Measurements from ENCODE around the gene FNDC3B.
"Not testable (repeated sequence)": the region's sequence is repeated elsewhere in the genome, so short reads cannot be mapped to it uniquely, and the experiment has no call there.

The FNDC3B gene

DNA sequence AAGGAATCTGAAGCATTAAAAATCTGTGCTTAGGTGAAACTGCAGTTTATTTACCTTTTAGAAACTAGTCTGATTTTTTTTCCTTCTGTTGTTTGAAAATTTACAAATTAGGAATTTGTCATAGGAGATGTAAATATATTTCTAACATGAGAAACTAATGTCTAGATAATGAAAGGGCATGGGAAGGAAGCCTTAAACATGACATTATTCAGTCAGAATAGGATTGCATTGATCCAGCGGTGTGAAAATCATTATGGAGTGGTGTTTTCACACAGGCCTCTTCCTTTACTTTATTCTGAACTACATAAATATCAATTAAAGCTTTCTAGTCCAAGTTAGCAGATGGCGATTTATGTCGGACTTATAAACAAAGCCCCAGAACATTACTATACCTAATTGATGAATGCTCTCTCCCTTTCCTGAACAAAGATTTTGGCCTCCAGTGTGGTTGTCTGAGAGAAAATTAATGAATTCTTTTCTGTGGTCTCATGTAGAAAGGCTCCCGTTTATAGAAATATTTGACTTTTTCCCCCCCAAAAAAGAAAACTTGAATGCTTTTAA lies 37.9 kb downstream of the FNDC3B start:
- no peak for DNase-seq

DNA sequence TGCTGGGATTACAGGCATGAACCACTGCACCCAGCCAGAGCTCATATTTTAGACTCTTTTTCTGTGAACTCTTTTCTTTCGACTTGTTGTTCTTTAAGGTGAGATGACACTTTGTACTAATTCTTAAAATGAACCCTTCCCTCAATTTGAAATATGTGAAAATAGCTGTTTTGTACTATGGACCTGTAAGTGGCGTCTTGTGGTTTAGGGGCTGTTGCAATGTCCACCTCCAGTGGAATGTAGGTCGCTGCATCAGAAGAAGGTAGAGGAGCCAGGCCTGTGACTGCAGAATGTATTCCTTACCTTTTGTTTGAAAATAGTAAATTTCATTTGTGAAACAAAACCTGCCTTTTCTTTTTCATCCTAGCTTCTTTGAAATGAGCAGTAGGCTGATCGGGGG lies 38.9 kb downstream of the FNDC3B start:
- no peak for DNase-seq

DNA sequence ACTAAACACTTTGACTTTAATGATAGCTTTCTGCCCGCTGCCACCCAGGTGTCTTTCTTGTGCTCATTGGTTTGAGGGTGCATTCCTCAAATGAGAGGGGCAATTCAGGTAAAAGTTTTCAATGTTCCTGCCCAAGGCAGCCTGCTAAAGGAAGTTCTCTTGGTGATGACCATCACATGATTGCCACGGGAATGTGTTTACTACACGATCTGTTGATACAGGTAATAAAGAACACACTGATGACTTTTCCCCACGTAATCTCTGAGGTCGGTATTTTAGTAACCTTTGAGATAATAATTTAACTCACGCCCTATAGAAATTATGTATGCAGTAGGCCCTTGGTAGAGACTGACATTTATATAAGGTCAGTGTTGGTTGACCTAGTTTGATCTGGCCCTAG lies 39.3 kb downstream of the FNDC3B start:
- no peak for DNase-seq

DNA sequence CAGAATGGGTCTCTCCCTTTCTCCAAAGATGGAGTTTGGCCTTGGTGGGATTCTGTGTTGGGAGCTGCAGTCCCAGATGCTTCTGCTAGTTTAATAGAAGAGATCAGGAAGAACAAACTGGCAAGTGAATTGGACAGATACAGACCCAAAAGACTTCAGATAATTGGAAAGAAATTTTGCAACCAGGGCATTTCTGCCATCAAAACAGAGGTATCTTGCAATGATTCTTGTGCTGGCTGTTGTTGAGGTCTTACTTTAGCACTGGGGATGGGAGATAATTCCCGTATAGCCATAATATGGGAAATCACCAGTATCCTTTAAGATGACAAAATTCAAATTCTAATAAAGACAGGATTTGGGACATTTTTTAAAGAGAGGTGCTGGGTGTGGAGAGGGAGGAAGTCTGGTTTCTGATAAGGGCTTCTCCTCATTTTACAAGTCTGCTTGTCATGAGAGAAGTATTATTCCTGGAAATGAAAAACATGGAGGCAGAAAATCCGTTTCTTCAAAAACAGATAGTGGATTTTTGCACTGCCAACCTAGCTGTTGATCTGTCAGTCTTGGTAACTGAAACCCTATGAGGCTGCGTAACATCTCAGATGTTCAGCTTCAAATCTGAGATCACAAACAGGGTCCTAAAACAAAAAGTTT lies 40.1 kb downstream of the FNDC3B start:
- no peak for DNase-seq

DNA sequence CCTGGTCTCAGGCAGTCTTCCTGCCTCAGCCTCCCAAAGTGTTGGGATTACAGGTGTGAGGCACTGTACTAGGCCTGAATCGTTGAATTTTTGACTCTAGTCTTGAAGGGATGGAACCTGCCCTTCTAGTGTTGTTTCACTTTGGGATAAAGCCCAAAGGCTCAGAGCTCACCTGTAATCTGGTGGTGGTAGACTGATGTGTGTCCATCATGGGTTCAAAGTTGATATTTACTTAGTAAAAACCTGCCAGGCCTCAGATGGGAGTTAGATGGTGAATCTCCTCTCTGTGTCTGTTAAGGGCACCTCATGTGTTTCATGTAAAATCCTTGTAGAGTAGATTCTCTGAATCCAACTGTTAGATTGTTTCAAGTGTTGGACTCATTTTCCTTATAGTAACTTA lies 41.1 kb downstream of the FNDC3B start:
- no peak for DNase-seq

DNA sequence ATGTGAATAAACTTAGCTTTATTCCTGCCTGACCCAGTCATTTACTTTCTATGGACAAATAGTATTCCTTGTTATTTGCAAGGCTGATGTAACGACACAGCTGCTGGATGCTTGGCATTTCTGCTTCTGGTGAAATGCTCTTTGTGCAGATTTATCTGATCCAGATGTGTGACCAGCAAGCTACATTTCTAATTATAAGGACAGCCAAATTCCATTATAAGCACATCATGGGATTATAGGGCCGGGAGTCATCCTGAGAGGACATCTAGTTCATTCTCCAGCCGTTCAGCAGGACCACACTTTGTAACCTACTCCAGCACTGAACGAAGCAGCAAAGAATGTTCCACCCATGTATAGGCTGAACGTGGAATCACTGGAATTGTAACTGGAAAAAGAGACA lies 42.9 kb downstream of the FNDC3B start:
- no peak for DNase-seq

DNA sequence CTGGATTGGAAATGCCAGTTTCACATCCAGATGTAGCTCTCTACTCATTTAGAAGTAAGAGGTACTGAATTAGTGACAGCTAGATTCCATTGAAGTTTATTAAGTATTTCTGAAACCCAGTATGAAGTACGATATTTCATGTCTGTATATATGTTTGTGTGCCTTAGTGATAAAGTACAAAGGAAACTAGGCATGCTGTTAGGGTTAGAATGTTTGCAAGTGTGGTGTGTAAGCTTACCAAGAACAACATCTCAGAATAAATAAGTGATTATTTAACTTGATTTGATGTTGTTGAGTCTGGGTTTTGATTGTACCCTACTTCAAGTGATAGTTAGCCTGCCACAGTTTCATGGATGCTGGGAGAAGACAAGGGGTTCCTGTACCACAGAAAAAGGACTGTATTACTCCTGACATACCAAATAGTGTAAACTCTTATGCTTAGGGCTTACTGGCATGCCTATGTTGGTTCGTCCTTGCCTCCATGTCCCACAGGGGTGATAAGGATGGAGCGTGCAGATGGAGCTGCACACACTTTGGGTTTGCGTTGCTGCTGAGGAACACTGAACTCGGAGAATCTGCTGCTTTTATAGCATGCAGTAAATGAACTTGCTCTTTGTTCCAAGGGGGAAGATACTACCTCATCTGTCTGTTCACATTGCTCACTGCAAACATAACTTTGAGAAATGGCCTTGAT lies 43.6 kb downstream of the FNDC3B start:
- DNase-seq, result no peak

DNA sequence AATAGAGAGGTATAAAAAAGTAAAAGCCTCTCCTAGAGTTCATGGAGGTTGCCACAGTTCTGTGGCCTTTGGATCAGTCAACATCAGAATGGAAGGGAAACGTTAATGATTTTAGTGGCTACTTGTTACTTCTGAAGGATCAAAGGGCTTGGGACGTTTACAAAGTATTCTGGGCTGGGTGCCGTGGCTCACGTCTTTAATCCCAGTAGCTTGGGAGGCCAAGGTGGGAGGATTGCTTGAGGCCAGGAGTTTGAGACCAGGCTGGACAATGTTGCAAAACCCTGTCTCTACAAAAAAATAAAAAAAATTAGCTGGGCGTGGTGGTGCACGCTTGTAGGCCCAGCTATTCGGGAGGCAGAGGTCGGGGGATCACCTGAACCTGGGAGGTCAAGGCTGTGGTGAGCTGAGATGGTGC lies 44.6 kb downstream of the FNDC3B start:
- no peak for DNase-seq

DNA sequence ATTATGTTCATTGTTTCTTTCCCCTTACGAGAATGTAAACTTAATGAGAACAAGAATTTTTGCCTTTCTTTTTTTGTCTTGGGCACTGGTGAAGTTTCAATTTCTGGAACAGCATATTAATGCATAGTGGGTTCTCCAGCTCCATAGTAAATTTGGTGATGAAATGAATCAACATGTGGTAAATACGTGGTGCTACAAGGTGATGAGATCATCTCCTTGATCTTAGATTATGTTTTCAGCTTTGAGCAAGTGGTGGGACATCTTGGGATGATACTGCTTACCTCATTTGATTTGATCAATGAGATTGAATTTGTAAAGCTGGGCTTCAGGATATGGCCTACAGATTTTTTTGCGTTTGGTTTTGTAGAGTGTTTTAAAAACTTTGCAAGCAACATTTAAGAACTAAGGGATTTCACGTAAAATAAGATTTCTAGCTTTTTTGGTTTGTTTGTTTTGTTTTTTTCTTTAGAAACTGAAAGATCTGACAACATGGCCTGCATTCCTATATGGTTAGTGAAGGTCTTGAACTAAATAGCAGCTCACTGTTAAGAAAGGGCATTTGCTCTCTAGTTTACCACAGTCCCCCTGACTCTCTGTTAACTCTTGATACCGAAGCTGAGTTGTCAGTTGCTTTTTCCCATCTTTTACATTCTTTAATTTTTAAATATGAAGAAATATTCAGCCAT lies 45.6 kb downstream of the FNDC3B start:
- DNase-seq, result no peak

DNA sequence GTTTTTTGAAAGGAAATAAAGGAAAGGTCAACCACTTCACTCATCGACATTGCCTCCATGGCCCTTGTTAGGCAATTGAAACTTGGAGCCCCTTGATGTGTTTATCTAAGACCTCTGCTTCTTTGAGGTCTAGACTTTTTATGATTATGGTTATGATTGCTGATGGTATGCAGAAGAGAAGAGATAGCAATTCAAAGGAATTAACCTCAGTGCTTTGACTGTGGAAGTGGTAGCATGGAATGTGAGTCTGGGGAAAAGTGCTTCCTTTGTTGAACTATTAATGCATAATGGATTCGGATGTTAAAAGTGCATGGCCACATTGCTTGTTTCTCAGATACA lies 46.1 kb downstream of the FNDC3B start:
- DNase-seq, result no peak

DNA sequence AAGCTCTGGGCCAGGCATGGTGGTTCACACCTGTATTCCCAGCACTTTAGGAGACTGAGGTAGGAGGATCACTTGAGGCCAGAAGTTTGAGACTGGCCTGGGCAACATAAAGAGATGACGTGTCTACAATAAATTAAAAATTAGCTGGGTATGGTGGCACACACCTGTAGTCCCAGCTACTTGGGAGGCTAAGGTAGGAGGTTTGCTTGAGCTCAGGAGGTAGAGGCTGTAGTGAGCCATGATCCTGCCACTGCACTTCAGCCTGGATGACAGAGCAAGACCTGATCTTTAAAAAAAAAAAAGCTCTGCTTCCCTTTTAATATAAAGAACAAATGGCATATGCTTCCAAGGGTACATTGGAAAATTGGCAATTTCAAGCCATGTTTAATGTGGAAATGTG lies 46.7 kb downstream of the FNDC3B start:
- DNase-seq, result no peak

DNA sequence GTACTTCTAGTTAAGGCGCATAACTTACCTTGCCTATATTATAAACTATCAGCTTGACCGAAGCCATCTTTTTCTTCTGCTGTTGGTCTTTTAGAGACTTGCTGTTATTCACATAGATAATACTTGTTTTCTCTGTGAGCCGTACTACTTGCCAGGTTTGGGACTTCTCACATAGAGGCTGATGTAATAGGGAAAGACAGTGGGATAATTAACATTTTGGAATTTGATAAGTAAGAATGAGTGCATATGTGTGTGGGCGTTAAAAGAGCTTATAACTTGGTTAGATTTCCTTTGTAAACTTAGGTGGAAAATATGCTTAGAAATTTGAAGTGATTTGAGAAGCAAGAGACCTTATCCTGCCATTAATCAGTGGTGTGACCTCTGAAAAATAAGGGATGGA lies 47.8 kb downstream of the FNDC3B start:
- no peak for DNase-seq

DNA sequence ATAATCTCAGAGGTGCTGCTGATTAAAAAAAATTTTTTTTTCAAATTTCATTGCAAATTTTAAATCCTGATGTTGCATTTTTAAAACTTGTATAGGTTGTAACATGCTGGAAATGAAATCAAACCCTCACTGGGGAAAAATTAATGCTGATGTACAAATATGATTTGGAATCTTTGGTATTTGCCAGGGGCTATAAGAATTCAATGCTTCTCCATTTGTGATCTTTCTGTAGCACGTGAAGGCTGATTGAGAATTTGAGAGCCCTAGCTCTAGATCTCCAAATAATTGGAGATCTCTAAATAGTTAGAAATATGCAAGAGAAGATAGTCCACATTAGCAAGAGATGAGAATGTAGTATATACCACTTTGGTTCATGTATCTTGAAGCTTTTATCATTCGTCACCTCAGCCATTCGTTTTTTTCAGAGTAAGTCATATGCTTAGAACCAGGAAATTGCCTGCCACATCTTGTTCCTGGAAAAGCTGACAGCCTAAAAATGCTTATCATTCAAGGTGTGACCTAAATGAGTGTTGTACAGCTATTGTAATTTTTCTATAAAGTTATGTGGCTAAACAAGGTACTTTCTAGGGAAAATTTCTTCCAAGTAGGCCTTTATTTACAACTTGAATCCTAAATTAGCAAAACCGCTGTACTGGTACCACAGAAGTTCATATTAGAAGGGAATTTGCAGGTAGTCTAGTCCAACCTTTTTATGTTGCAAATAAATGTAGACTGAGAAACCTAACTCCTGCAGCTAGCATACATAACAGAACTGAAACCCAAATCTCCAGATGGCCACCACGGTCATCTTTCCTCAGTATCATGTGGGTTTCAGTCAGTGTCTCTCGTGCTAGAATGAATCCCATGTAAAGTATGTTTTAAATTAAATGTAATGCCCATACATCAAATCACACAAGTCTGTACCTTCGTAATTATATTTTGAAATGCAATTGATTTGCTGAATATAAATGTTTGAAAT lies 48.5 kb downstream of the FNDC3B start:
- no peak for DNase-seq

DNA sequence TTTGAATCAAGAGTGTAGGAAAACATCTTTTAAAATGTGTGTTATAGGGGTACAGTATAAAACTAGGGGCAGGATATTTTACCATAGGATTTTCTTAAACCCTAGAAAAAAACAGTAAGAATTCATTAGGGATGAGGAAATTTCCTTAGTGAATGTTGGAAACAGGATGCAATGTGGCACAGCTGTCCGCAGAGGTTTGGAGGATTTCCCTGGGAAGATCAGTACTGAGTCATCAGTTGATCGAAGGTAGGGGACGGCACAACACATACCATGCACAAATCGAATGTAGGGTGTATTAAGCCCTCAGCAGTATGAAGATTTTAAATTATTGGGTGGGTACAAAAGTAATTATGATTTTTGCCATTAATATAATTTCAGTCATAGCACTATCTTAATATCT lies 49.9 kb downstream of the FNDC3B start:
- no peak for DNase-seq

DNA sequence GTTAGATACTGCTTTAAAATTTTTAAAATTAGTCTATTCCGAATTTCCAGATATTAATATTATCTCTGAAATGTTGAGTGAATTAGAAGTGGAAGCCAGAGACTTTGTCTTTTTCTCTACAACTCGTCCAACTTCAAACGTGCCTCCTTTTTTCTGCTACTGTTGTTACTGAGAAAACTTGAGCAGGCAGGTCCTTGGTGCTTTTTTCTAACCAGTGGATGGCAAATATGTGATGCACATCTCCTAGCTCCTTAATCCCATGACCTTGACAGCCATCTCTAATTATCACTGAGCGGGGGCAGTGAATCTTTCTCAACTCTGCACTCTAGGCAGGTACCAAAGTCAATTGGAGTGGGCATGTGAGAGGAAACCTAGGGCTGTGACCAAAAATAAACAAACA lies 50.7 kb downstream of the FNDC3B start:
- DNase-seq, result no peak

DNA sequence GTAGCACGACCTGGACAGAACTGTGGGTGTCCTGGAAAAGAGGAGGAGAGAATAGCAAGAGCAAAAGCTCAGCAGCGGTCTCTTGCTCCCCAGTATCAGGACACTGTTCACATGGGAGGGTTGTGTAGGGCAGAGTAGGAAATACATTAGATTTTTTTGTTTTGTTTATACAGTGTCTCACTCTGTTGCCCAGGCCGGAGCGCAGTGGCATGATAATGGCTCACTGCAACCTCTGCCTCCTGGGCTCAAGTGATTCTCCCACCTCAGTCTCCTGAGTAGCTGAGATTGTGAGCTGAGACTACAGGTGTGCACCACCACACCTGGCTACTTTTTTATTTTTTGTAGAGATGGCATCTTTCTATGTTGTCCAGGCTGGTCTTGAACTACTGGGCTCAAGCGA lies 53.3 kb downstream of the FNDC3B start:
- no peak for DNase-seq

DNA sequence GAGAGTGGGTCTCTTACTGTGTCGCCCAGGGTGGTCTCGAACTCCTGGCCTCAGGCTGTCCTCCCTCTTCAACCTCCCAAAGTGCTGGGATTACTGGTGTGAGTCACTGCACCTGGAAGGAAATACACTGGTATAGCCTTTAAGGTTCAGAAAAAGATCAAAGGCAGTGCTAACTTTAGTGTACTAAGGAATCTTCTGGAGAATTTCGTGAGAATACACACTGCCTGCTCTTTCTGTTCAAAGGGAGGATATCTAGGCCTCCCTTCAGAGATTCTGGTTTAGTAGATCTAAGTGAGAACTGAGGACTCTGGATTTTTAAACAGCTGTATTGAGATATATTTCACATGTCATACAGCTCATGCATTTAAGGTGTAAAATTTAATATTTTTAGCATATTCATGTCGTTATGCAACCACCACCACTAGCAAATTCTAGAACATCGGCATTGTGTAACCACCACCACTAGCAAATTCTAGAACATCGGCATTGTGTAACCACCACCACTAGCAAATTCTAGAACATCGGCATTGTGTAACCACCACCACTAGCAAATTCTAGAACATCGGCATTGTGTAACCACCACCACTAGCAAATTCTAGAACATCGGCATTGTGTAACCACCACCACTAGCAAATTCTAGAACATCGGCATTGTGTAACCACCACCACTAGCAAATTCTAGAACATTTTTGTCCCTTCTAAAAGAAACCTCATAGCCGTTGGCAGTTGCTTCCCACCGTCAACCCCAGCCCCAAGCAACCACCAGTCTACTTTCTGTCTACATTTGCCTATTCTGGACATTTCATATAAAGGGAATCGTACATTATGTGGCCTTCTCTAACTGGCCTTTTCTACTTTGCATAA lies 54.4 kb downstream of the FNDC3B start:
- not testable (repeated sequence) for DNase-seq

DNA sequence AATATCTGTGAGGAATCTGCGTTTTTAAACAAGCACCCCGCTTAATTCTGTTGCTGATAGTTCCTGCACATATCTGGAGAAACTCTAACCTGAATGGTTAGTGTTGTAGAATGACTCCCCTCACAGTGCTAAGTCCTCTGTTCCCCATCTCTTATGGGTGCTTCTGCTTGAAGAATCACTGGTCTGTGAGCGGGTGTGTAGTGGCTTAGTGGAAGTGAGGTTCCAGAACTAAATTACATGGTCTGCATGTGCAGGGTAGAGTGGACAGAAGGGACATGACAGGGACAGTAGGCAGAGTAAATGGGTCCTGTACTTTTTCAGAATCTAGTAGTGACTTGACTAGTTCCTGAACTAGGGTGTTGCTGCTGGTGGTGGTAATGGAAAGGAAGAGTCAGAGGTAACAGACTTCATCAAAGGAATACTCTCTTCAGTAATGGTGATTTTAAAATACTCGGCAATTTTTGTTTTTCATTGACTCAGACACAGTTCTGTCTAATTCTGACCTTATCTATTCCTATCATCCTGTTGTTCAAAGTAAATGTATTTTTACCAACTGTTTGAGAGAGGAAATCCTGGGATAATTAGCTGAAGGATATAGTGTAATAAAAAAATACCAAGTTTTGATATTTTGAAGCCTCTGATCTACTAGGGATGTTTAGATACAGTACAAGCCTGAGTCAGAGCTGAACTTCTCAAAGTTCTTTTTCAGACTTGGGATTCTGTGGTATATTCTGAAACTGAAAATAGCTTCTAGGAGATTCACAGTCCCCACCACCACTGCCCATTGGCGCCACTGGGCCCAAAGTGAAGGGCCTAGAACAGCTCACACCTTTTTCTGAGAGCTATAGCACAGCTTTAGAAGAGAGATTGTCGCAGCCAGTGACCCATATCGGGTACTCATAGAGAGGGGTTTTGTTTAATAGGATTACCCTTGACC lies 55.5 kb downstream of the FNDC3B start:
- peak; percentile 34 for DNase-seq

DNA sequence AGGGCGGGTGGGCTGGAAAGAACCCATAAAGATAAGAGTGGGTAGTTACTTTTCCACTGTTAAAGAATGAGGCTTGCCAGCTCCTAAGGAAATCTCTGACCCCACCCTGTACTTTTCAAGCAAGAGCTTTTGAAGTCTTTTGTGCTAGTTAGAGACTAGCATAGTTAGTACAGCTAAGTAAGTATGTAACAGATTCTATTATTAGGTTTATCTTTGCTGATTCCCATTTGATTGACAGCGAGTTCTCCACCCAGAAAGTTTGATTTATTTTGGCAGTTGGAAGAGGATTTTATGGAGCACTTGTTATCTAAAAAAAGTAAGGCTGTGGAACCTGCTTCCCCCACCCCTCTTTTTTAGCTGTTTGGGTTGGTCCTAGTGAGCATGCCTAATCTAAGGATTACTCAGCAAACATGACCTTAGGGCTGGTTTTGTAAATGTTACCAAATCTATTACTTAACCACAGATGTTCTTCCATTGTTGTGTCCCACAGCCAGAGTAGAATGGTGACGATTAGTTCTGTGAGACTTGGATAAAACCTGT lies 57.6 kb downstream of the FNDC3B start:
- no peak for DNase-seq

DNA sequence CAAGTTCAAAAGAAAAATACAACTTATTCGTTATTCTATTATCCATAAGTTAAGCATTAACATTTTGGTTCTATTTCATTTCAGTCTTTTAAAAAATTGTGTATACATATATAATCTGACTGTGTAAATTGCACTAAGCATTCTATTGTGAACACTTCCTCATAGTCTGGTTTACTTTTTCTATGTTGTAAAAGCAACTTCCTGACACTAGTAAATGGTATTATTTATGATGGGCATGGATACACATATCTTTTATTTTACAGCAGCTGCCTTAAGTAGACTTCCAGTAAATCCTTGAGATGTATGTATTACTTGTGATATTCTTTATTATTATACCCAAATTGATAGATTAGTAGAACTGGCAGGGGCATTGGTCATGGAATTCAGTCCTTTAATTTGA lies 58.2 kb downstream of the FNDC3B start:
- no peak for DNase-seq
